ENCODE data around the gene GRID1.

Gene GRID1

GRCh38 chr10:85826377-85826776, 540.2 kb downstream of the GRID1 start:
- DNase-seq, result no peak

GRCh38 chr10:85811405-85811804, 555.2 kb downstream of the GRID1 start:
- DNase-seq, result no peak

GRCh38 chr10:85810674-85811073, 555.9 kb downstream of the GRID1 start:
- DNase-seq, result no peak

GRCh38 chr10:85795460-85795859, 571.1 kb downstream of the GRID1 start:
- no peak for DNase-seq

GRCh38 chr10:85794553-85794952, 572.0 kb downstream of the GRID1 start:
- DNase-seq, result no peak

GRCh38 chr10:85792533-85792858, 574.1 kb downstream of the GRID1 start:
- DNase-seq, result no peak

- DNase-seq, result no peak
Measured at GRCh38 chr10:85791818-85792532, 574.6 kb downstream of the GRID1 start.

- DNase-seq, result no peak
Measured at GRCh38 chr10:85789982-85790789, 576.4 kb downstream of the GRID1 start.

- DNase-seq, result no peak
Measured at GRCh38 chr10:85789125-85789524, 577.5 kb downstream of the GRID1 start.

- no peak for DNase-seq
Measured at GRCh38 chr10:85788570-85788969, 578.0 kb downstream of the GRID1 start.

GRCh38 chr10:85787881-85788280, 578.7 kb downstream of the GRID1 start:
- no peak for DNase-seq

GRCh38 chr10:85787393-85787792, 579.2 kb downstream of the GRID1 start:
- no peak for DNase-seq

GRCh38 chr10:85786401-85786899, 580.1 kb downstream of the GRID1 start:
- no peak for DNase-seq

- no peak for DNase-seq
Measured at GRCh38 chr10:85784792-85785191, 581.8 kb downstream of the GRID1 start.

GRCh38 chr10:85781404-85781803, 585.2 kb downstream of the GRID1 start:
- DNase-seq, result no peak

GRCh38 chr10:85778074-85778473, 588.5 kb downstream of the GRID1 start:
- no peak for DNase-seq

GRCh38 chr10:85767891-85768290, 598.7 kb downstream of the GRID1 start:
- DNase-seq, result no peak

- no peak for DNase-seq
Measured at GRCh38 chr10:85764108-85764507, 602.5 kb downstream of the GRID1 start.

- DNase-seq, result no peak
Measured at GRCh38 chr10:85761906-85762445, 604.6 kb downstream of the GRID1 start.

- no peak for DNase-seq
Measured at GRCh38 chr10:85741626-85742300, 624.8 kb downstream of the GRID1 start.

- DNase-seq, result no peak
Measured at GRCh38 chr10:85735997-85736396, 630.6 kb downstream of the GRID1 start.

GRCh38 chr10:85734791-85735190, 631.8 kb downstream of the GRID1 start:
- DNase-seq, result no peak

- DNase-seq, result no peak
Measured at GRCh38 chr10:85724215-85724614, 642.4 kb downstream of the GRID1 start.

All from NCI-H510A treated with DMSO at 0.1 percent for 48 hours (cell line).